Right ventricle myocardium superior (tissue), 1 donor: ENCODE measurements around the gene STK32B. TPM values are rescaled to one million over a fixed set of nuclear protein-coding genes. Genes with fewer than 3 reads are reported as not detected.
"Not testable (repeated sequence)": the region's sequence is repeated elsewhere in the genome, so short reads cannot be mapped to it uniquely, and the experiment has no call there.

Experiments used
- ATAC-seq: fragments of 200-7000 bp; cut with Tn5 transposase; one replicate; pipeline ENCODE4 v1.9.1; 2020; ENCODE audit warnings: mild to moderate bottlenecking; ENCODE audit not compliant: poor library complexity
- DNase-seq: peaks from one replicate; pipeline ENCODE4 v3.0.0-alpha.2; 2020
- intact Hi-C: fragments of 100-400 bp; cut with DNase I; formaldehyde crosslinking; loops from one replicate; pipeline ENCODE4 v1.11.2; 2022
- total RNA-seq: library from RNA; stranded (reverse); fragmentation: NEBNext Ultra II Directional; extraction: Animal tissue kit (Norgen Biotek cat#: 25700); gene quantifications from one replicate; pipeline ENCODE4 v1.2.1, GENCODE V29; 2021
- donor health status: DM: no; HTN: yes; CAD: no; lungs with severe emphysema.

STK32B gene
- total RNA-seq, 1 donor from 2014 or later: 1.0 TPM

GRCh38 chr4:5267408-5267807 lies 216.1 kb downstream of the STK32B start:
- DNase-seq (no peak), ATAC-seq (no peak)
- intact Hi-C loops: no loop called here

GRCh38 chr4:5276475-5277075 lies 225.3 kb downstream of the STK32B start:
- DNase-seq (no peak), ATAC-seq (no peak)
- intact Hi-C loops: no loop called here

- no peak for DNase-seq
- ATAC-seq: no peak
- intact Hi-C loops: no loop called here
Measured at GRCh38 chr4:5277079-5277478, 225.8 kb downstream of the STK32B start.

GRCh38 chr4:5278213-5278612 lies 226.9 kb downstream of the STK32B start:
- ATAC-seq: no peak
- intact Hi-C loops: no loop called here
- no peak for DNase-seq

GRCh38 chr4:5280069-5280468 lies 228.8 kb downstream of the STK32B start:
- ATAC-seq, intact Hi-C loops, DNase-seq: not testable (repeated sequence)

- DNase-seq (no peak), ATAC-seq (no peak)
Measured at GRCh38 chr4:5280828-5281227, 229.5 kb downstream of the STK32B start.

DNA sequence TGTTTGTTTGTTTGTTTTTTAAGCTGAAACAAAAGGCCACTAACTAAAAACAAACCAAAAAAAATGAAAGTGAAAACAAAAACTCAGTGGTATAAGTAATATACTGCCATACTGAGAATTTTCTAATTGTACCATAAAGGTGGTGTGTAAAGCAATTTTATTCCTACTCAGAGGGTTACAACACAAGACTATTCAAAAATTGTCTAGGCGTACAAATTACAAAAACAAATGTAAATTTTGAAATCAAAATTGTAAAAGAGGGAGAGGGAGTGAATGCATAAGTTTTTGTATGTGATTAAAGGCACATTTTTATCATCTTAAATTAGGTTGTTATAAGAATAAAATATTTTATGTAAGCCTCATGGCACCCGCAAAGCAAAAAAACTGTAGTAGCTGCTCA lies 232.6 kb downstream of the STK32B start:
- ATAC-seq (no peak), DNase-seq (no peak)
- intact Hi-C loops: no loop called here

More at GRCh38 chr4:5280828-5281227, 229.5 kb downstream of the STK32B start:
- intact Hi-C loops: no loop called here

DNA sequence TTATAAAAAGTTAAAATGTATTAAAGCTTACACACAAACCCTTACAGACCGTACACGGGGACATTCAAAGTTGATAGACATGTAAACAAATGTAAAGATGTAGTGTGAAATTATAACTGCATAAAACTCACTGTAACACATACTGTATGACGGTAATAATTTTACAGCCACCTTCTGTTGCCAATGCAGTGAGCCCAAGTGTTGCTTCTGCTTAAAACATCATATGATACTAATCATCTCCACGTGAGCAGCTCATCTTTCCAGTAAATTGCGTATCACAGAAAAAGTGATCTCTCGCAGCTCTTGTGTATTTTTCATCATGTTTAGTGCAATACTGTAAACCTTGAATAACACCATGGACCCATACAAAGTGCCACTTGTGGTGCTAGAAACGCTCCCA lies 233.2 kb downstream of the STK32B start:
- intact Hi-C loops: no loop called here
- ATAC-seq (no peak), DNase-seq (no peak)

GRCh38 chr4:5292101-5292500 lies 240.8 kb downstream of the STK32B start:
- intact Hi-C loops: no loop called here
- ATAC-seq: no peak
- no peak for DNase-seq

DNA sequence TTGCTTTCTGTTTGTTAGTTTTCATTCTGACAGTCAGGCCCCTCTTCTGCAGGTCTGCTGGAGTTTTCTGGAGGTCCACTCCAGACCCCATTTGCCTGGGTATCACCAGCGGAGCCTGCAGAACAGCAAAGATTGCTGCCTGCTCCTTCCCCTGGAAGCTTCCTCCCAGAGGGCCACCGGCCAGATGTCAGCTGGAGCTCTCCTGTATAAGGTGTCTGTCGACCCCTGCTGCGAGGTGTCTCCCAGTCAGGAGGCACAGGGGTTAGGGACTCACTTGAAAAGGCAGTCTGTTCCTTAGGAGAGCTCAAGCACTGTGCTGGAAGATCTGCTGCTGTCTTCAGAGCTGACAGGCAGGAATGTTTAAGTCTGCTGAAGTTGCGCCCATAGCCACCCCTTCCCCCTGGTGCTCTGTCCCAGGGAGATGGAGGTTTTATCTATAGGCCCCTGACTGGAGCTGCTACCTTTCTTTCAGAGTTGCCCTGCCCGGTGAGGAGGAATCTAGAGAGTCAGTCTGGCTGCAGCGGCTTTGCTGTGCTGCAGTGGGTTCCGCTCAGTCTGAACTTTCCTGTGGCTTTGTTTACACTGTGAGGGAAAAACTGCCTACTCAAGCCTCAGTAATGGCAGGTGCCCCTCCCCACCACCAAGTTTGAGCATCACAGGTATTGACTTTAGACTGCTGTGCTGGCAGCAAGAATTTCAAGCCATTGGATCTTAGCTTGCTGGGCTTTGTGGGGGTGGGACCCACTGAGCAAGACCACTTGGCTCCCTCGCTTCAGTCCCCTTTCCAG lies 246.9 kb downstream of the STK32B start:
- ATAC-seq, intact Hi-C loops, DNase-seq: not testable (repeated sequence)

DNA sequence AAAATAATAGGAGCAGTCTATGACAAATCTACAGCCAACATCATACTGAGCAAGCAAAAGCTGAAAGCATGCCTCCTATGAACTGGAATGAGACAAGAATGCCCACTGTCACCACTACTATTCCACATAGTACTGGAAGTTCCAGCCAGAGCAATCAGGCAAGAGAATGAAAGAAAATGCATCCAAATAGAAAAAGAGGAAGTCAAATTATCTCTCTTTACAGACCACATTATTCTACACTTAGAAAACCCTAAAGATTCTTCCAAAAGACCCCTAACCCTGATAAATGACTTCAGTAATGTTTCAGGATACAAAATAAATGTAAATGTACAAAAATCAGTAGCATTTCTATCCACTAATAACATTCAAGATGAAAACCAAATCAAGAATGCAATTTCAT lies 249.0 kb downstream of the STK32B start:
- DNase-seq: no peak
- intact Hi-C loops: no loop called here
- ATAC-seq: no peak

GRCh38 chr4:5307928-5308327 lies 256.6 kb downstream of the STK32B start:
- no peak for DNase-seq
- intact Hi-C loops: no loop called here
- no peak for ATAC-seq

DNA sequence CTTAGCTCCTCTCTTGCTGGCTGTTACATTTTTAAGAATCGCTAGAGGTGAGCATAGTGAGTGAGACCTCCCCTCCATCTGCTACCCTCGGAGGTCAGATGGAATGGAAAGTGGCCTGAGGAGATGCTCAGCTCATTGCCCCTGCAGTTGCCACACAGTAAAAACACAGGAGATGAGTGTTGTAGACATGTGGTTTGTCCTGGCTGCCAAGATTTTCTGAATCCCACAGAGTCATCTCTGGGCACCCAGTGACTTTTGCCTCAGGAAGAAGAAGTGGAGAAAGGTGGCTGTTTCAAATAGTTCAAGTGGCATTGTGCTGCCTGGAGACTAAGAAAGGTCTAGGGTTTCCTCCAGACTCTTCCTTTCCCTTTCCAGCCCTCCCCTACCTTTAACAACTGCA lies 271.0 kb downstream of the STK32B start:
- ATAC-seq (no peak), DNase-seq (no peak)
- intact Hi-C loops: no loop called here

- ATAC-seq: no peak
- intact Hi-C loops: no loop called here
- DNase-seq: no peak
Measured at GRCh38 chr4:5330339-5330989, 279.2 kb downstream of the STK32B start.

DNA sequence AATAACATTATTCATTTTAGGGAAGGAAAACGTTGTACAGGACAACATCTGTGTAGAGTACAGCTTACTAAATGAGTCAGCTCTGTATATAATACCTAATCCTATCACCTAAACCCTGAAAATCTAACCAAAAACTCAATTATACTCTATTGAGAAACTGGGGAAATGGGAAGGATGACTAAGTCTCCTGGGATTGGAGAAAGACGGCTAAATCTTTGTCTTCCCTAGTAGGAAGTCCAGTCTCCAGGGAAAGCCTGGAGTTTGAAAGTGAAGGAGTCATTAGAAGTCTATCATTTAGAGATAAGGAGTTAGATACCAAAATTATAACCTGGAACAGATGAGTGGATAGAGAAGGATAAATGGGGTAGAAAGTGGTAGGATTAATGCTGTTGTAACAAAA lies 286.5 kb downstream of the STK32B start:
- intact Hi-C loops: no loop called here
- no peak for ATAC-seq
- DNase-seq: no peak

- no peak for ATAC-seq
- no peak for DNase-seq
- intact Hi-C loops: no loop called here
Measured at GRCh38 chr4:5338531-5338930, 287.3 kb downstream of the STK32B start.

GRCh38 chr4:5340991-5341451 lies 289.7 kb downstream of the STK32B start:
- intact Hi-C loops: no loop called here
- no peak for DNase-seq
- no peak for ATAC-seq

- DNase-seq: no peak
- intact Hi-C loops: no loop called here
- no peak for ATAC-seq
Measured at GRCh38 chr4:5341526-5341925, 290.2 kb downstream of the STK32B start.

DNA sequence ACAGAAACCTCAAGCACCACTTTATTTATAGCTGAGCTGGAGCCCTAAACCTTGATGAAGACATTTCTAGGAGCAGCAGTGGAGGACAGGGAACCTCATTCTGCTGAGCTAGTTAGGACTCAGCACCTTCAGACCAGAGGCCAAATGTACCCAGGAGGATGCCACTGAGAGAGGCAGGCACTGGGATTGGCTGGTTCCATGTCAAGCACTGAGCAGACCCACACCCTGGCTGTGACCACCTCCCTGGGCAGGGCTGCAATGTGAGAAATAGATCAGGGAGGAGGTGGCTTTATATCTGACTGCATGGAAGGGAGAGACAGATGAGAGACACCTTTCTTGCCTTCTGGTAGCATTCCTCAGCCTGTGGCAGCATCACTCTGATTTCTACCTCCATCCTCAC lies 304.6 kb downstream of the STK32B start:
- intact Hi-C loops: no loop called here
- no peak for DNase-seq
- ATAC-seq: no peak

DNA sequence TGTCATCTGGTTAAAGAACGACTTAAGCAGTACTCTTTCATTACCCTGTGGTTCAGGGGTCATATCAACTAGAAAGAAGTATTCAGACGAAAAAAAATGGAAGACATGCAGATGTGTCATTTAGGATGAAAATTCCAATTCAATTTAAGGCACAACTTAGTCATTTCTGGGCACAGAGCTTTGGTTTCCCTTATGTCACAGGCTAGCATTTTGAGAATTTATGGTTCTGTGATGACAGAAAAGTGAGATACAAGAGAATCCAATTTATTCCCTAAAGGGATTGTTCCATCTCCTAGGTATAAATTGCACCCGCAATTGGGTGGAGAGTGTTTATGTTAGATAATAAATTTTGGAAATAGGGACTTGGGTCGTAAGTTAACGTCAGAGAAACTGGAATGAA lies 306.6 kb downstream of the STK32B start:
- no peak for DNase-seq
- no peak for ATAC-seq
- intact Hi-C loops: no loop called here
